Activated CD8-positive, alpha-beta T cell treated with anti-CD3 and anti-CD28 coated beads for 36 hours (primary cell): ENCODE results near the gene CACNA2D3. TPM values are rescaled to one million over a fixed set of nuclear protein-coding genes. Genes with fewer than 3 reads are reported as not detected.

Experiments
- ATAC-seq: fragments of 200-7000 bp; cut with Tn5 transposase; one replicate; pipeline ENCODE4 v1.10.0; 2021; ENCODE audit warnings: mild to moderate bottlenecking, moderate library complexity
- CTCF ChIA-PET: fragments of 350-600 bp; sonication (Branson Sonifier 250); formaldehyde crosslinking; loops from one replicate; lab custom pipeline; 2021; ENCODE audit warnings: antibody characterized with exemption; lab: Charles Lee
- POLR2A ChIA-PET: fragments of 350-600 bp; sonication (Branson Sonifier 250); formaldehyde crosslinking; loops from one replicate; lab custom pipeline; 2021; ENCODE audit warnings: antibody characterized with exemption; lab: Charles Lee
- DNase-seq: peaks from one replicate; pipeline ENCODE4 v3.0.0-alpha.2; 2020
- H3K27ac Mint-ChIP-seq: one replicate; pipeline ENCODE4 v1.8.0; 2021; ENCODE audit warnings: mild to moderate bottlenecking, mixed read lengths
- H3K27me3 Mint-ChIP-seq: one replicate; pipeline ENCODE4 v1.8.0; 2021; ENCODE audit warnings: mixed read lengths
- H3K36me3 Mint-ChIP-seq: one replicate; pipeline ENCODE4 v1.8.0; 2021; ENCODE audit warnings: low read depth, mixed read lengths
- H3K4me1 Mint-ChIP-seq: one replicate; pipeline ENCODE4 v1.8.0; 2021; ENCODE audit warnings: low read depth, mixed read lengths
- H3K4me3 Mint-ChIP-seq: one replicate; pipeline ENCODE4 v1.8.0; 2021; ENCODE audit warnings: mild to moderate bottlenecking, moderate library complexity, mixed read lengths
- H3K9me3 Mint-ChIP-seq: one replicate; pipeline ENCODE4 v1.8.0; 2021; ENCODE audit warnings: mixed read lengths
- intact Hi-C: fragments of 100-400 bp; cut with micrococcal nuclease; formaldehyde crosslinking; loops from one replicate; pipeline ENCODE4 v1.10.0; 2022
- total RNA-seq, 2 experiments: library from RNA; stranded (reverse); gene quantifications; one replicate each; pipeline ENCODE4 v1.2.3, GENCODE V29; 2021
- TF ChIP-seq, protein P1 (sequence below): fragments of 200-600 bp; IDR thresholded peaks from one replicate; pipeline ENCODE4 v1.8.0; 2022; ENCODE audit warnings: antibody characterized with exemption, mild to moderate bottlenecking

Gene CACNA2D3
- total RNA-seq, 2 experiments from 2014 or later, result not detected

DNA sequence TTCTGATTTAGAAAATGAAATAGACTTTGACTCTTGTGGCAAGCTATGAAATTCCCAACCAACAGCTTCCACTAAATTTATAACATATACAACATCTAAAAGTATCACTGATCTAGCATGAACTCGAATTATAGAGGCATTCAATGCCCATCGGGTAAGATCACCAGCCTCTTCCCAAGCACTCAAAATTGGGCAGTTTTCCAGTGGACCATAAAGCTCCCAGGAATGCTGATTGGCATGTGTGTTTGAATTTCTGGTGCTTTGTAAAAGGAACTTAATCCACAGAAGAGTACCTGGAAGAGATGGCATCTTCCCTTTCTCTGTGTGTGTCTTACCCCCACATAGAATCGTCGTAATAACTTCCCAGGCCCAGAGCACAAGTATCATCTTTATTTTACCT lies 795.5 kb downstream of the CACNA2D3 start:
- POLR2A ChIA-PET, result interaction anchor here (0.5 kb wide), 1 partner anchor 798 kb away, joined by 3 read pairs; no protein-coding TSS in a partner anchor
- Mint-ChIP-seq H3K27ac (no peak overlapping the region), H3K4me1 (no peaks in the 10 kb centered on the region), H3K27me3 (no peaks in the 10 kb centered on the region), H3K9me3 (no peaks in the 10 kb centered on the region), H3K36me3 (no peaks in the 10 kb centered on the region), H3K4me3 (no peak overlapping the region)
- TF ChIP-seq, protein P1, sequence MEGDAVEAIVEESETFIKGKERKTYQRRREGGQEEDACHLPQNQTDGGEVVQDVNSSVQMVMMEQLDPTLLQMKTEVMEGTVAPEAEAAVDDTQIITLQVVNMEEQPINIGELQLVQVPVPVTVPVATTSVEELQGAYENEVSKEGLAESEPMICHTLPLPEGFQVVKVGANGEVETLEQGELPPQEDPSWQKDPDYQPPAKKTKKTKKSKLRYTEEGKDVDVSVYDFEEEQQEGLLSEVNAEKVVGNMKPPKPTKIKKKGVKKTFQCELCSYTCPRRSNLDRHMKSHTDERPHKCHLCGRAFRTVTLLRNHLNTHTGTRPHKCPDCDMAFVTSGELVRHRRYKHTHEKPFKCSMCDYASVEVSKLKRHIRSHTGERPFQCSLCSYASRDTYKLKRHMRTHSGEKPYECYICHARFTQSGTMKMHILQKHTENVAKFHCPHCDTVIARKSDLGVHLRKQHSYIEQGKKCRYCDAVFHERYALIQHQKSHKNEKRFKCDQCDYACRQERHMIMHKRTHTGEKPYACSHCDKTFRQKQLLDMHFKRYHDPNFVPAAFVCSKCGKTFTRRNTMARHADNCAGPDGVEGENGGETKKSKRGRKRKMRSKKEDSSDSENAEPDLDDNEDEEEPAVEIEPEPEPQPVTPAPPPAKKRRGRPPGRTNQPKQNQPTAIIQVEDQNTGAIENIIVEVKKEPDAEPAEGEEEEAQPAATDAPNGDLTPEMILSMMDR, result no peak
- intact Hi-C loops, result no loop called here
- DNase-seq (no peak), ATAC-seq (no peak)
- CTCF ChIA-PET, result interaction anchor here (1.1 kb wide), 1 partner anchor 87 kb away, joined by 3 read pairs; no protein-coding TSS in a partner anchor

DNA sequence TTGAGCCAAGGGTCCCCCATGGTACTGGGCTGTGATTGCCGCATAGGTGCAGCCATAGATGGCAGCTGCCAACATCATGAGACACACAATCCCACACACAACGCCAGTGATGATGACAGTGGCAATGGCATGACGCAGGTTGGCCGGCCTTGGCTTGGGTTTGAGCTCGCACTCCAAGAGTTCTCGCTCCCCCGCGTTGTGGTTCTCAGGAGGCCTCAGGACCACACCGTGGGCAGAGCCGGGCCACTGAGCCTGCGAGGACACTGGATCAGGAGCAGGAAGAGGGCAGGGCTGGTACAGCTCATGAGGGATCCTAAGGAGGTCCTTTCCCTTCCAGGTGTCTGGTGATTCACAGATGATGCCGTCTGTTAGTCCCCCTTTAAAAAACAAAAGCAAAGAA lies 796.2 kb downstream of the CACNA2D3 start:
- no peak overlapping the region for H3K27ac Mint-ChIP-seq
- H3K4me3 Mint-ChIP-seq, result no peak overlapping the region
- ATAC-seq, result no peak
- no peaks in the 10 kb centered on the region for H3K27me3 Mint-ChIP-seq
- H3K9me3 Mint-ChIP-seq, result no peaks in the 10 kb centered on the region
- ChIA-PET CTCF (no interaction called here), POLR2A (no interaction called here)
- DNase-seq, result no peak
- TF ChIP-seq, protein P1, result no peak
- intact Hi-C loops, result no loop called here
- no peaks in the 10 kb centered on the region for H3K36me3 Mint-ChIP-seq
- no peaks in the 10 kb centered on the region for H3K4me1 Mint-ChIP-seq

DNA sequence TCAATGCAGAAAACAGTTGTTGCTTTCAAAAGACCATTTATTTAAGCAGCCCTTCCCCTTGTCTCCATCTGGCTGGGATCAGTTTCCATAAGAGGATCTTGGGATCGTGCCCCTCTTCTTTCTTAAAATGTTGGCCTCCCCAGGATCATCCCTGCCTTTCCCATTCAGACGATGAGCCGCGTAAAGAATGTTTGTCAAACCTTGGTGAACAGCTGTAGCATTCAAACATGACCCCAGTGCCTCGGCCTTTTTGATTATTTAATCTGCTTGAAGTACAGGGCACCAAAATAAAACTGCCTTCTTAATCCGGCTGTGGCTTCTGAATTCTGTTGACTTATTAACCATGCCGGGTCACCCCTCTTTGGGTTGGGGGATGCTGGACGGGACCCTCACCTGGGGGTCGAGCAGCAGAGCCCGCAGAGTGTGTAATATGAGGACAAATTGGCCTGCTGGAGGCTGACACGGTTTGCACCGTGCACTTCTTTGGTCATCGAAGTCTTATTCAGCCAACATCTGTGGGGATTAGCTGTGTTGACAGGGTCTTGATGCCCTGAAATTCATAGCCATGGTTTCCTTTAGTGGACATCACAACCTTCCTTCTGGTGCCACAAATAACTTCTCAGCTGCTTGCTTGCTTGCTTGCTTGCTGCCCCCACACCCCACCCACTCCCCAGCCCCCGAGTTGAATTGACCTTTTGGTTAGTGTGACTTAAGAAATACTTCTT lies 805.9 kb downstream of the CACNA2D3 start, which contains the start of gene LRTM1:
Gene LRTM1, minus strand, starts transcription at position 14 of the 725 bp plus-strand sequence. CDS start 148 bp downstream, outside the sequence.
- Mint-ChIP-seq H3K9me3 (no peaks in the 10 kb centered on the region), H3K4me1 (no peaks in the 10 kb centered on the region), H3K36me3 (no peaks in the 10 kb centered on the region), H3K27me3 (no peaks in the 10 kb centered on the region), H3K4me3 (no peak within 1 kb of the TSS), H3K27ac (no peak within 1 kb of the TSS)
- POLR2A ChIA-PET, result no interaction called here
- CTCF ChIA-PET, result no interaction called here
- ATAC-seq, result no peak
- TF ChIP-seq, protein P1, result no peak
- no peak for DNase-seq
- intact Hi-C loops, result no loop called here

DNA sequence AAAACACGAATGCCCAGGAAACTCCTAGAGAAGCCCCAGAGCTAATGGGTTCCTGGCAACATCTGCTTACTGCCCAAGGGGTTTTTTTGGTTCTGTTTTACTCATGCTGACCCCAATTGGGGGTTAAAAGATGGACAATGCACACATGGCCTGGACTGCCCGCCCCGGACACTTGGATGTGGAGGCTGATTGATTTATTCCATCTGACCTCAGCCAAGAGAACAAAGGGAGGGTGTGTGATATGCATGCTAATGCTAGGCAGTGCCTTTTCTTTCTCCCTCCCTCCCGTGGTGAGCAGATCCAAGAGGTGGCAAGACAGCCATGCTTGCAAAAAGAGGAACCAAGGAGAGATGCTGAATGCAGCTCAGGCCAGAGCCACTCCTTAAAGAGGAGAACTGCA lies 808.8 kb downstream of the CACNA2D3 start:
- Mint-ChIP-seq H3K4me3 (no peak overlapping the region), H3K27ac (no peak overlapping the region), H3K27me3 (no peaks in the 10 kb centered on the region), H3K9me3 (no peaks in the 10 kb centered on the region), H3K4me1 (no peaks in the 10 kb centered on the region), H3K36me3 (no peaks in the 10 kb centered on the region)
- intact Hi-C loops, result no loop called here
- CTCF ChIA-PET, result no interaction called here
- TF ChIP-seq, protein P1, result no peak
- ATAC-seq (no peak), DNase-seq (no peak)
- POLR2A ChIA-PET, result no interaction called here

DNA sequence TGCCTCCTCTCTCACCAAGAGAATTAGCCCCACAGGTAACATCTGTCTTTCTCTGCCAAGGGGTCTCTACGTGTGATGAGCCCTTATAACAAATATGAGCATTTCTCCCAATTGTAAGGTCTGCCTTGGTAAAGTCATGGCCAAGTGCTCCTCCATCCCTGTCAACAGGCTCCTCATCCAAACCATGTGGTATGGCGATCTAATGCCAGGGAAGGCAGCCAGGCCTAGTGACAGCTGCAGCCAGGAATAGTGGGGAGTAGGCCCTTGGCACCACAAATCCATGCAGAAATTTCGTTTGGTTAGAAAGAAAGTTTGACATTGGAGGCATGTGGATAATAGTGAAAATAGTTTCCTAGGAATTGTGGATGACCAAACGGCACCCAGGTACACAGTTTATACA lies 810.3 kb downstream of the CACNA2D3 start:
- no peaks in the 10 kb centered on the region for H3K9me3 Mint-ChIP-seq
- H3K4me1 Mint-ChIP-seq, result no peaks in the 10 kb centered on the region
- TF ChIP-seq, protein P1, result no peak
- no peaks in the 10 kb centered on the region for H3K27me3 Mint-ChIP-seq
- intact Hi-C loops, result no loop called here
- no peak overlapping the region for H3K27ac Mint-ChIP-seq
- no peaks in the 10 kb centered on the region for H3K36me3 Mint-ChIP-seq
- no peak for DNase-seq
- ChIA-PET CTCF (no interaction called here), POLR2A (no interaction called here)
- no peak for ATAC-seq
- no peak overlapping the region for H3K4me3 Mint-ChIP-seq
